DMS 273 (cell line): ENCODE results near the gene NPEPL1.
A peak's percentile ranks its signal among the peaks of the same experiment; 100 is the strongest.
"Not testable (repeated sequence)": the region's sequence is repeated elsewhere in the genome, so short reads cannot be mapped to it uniquely, and the experiment has no call there.

Experiments
- DNase-seq: peaks from one replicate; lab custom pipeline; 2025; ENCODE audit not compliant: unreplicated experiment; lab: John Stamatoyannopoulos, UW

Gene NPEPL1

GRCh38 chr20:58712806-58713731 lies 20.5 kb downstream of the NPEPL1 start:
- DNase-seq, result no peak

- DNase-seq, result no peak
Measured at GRCh38 chr20:58713801-58714339, 21.3 kb downstream of the NPEPL1 start.

GRCh38 chr20:58714340-58714922 lies 21.8 kb downstream of the NPEPL1 start:
- no peak for DNase-seq

GRCh38 chr20:58714923-58715351 lies 22.3 kb downstream of the NPEPL1 start:
- no peak for DNase-seq

- no peak for DNase-seq
Measured at GRCh38 chr20:58715391-58715800, 22.8 kb downstream of the NPEPL1 start.

GRCh38 chr20:58715801-58716475 lies 23.3 kb downstream of the NPEPL1 start:
- DNase-seq, result no peak

- peak; percentile 26 for DNase-seq
Measured at GRCh38 chr20:58716476-58717277, 24.1 kb downstream of the NPEPL1 start.

GRCh38 chr20:58717278-58718091 lies 24.9 kb downstream of the NPEPL1 start:
- DNase-seq, result no peak

- no peak for DNase-seq
Measured at GRCh38 chr20:58718121-58718563, 25.5 kb downstream of the NPEPL1 start.

- no peak for DNase-seq
Measured at GRCh38 chr20:58718729-58719128, 26.1 kb downstream of the NPEPL1 start.

- DNase-seq, result no peak
Measured at GRCh38 chr20:58719258-58719657, 26.7 kb downstream of the NPEPL1 start.

GRCh38 chr20:58719971-58720371 lies 27.4 kb downstream of the NPEPL1 start:
- DNase-seq, result no peak

GRCh38 chr20:58720890-58721289 lies 28.3 kb downstream of the NPEPL1 start:
- no peak for DNase-seq

GRCh38 chr20:58721951-58722778 lies 29.6 kb downstream of the NPEPL1 start:
- DNase-seq, result no peak

GRCh38 chr20:58722877-58723627 lies 30.5 kb downstream of the NPEPL1 start:
- DNase-seq, result no peak

GRCh38 chr20:58723628-58723984 lies 31.0 kb downstream of the NPEPL1 start:
- no peak for DNase-seq

GRCh38 chr20:58726156-58726555 lies 33.6 kb downstream of the NPEPL1 start:
- not testable (repeated sequence) for DNase-seq

GRCh38 chr20:58731192-58731591 lies 38.6 kb downstream of the NPEPL1 start:
- no peak for DNase-seq
